Measurements from ENCODE around the gene EXOSC10. TPM values are rescaled to one million over a fixed set of nuclear protein-coding genes. Genes with fewer than 3 reads are reported as not detected.

Gene EXOSC10
- polyA plus RNA-seq (ENCODE audit: insufficient read length in 4 of 4) = 100 to 1,000 TPM in 1 of 4 donors, 10 to 100 TPM in 3; 70.6 to 102 (median 87.0) TPM

- peak; percentile 72 to 78 (median 74) for DNase-seq (ENCODE audit: low read depth in 4 of 4, low spot score in 3 of 4)
Measured at GRCh38 chr1:11099310-11100148, at the start of gene EXOSC10. EXOSC10 (minus strand) TSS chr1:11099869; CDS start chr1:11099831, 38 bp downstream.

DNA sequence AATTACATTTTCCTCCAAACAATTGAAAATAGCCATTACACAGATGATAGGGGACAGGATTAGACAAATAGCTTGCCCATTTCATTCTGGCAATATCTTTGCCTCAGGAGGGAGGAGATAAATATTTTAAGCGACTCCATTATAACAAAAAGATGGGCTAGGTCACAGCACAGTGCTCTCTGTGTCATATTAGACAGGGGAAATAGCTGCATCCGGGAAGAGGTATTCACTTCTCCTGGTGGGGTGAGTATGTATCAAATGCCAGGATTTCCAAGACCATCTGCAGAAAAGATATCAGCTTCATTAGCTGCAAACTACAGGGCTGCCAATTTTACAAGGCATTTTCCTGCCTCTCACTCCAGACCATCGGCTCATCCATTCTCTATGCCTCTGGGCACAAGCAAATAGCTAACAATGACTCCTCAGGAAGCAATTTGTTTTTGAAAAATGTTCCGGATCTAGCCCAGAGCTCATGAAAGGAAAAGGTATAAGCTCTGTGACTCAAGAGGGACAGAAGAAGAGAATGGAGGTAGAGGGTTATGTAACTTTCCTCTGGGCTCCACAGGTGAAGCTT is 47.6 kb upstream of the EXOSC10 start:
- no peak for DNase-seq (ENCODE audit: low read depth in 4 of 4, low spot score in 3 of 4)

- no peak for DNase-seq (ENCODE audit: low read depth in 4 of 4, low spot score in 3 of 4)
Measured at GRCh38 chr1:11145741-11146140, 46.1 kb upstream of the EXOSC10 start.

- no peak for DNase-seq (ENCODE audit: low read depth in 4 of 4, low spot score in 3 of 4)
Measured at GRCh38 chr1:11144570-11145256, 45.0 kb upstream of the EXOSC10 start.

- no peak for DNase-seq (ENCODE audit: low read depth in 4 of 4, low spot score in 3 of 4)
Measured at GRCh38 chr1:11143907-11144306, 44.2 kb upstream of the EXOSC10 start.

GRCh38 chr1:11143401-11143800 is 43.7 kb upstream of the EXOSC10 start:
- no peak for DNase-seq (ENCODE audit: low read depth in 4 of 4, low spot score in 3 of 4)

DNA sequence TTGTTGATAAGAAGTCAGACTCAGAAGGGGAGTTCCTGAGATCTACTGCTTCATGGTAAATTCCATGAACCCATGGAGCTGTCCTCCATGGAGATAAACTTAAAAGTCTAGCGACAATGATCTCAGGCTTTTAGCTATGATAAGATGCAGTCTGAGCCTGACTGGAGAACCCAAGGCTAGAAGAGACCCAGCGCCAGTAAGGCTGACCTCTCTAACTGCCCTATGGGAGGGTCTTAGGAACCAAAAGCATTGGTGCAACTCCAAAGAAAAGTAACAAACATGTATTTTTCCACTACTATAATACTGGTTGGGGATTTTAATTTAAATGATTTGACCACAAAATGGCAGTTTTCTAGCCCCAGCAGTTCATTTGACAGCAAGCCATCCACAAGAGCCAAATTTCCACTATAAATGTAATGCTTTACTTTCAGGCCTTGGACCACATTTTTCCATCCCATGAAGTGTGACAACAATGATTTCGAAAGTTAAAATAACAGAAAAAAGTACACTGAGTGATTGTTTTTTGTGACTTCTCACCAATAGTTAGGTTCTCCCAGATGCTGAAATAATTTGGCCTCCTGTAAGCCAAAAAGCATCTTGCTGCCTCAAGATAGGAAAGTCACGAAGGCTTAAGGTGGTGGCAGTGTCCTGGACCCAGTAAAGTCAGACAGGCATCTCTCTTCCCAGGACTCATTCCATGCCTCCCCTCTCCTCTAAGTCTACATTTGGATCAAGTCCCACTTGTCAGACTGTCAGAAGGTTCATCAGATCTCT is 43.1 kb upstream of the EXOSC10 start:
- DNase-seq (ENCODE audit: low read depth in 4 of 4, low spot score in 3 of 4) = no peak

- no peak for DNase-seq (ENCODE audit: low read depth in 4 of 4, low spot score in 3 of 4)
Measured at GRCh38 chr1:11138952-11139351, 39.3 kb upstream of the EXOSC10 start.

DNA sequence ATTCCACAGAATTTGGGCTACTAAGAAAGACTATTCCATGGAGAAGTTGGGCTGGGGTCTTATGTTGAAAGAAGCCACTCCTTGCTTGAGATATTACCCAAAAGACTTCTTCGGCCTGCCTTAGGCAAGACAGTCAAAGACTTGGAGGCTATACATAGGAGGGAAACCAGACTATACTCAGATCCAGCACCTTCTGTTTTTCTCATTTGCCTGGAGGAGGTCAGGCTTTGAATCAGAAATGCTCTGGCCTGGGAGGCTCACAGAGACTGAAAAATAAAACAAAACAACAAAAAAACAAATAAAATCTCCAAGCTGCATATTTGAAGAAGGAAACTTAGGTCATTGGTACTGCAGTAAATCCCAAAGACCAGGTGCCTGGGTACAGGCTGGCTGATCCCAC is 38.4 kb upstream of the EXOSC10 start:
- no peak for DNase-seq (ENCODE audit: low read depth in 4 of 4, low spot score in 3 of 4)

GRCh38 chr1:11134898-11135266 is 35.2 kb upstream of the EXOSC10 start:
- DNase-seq (ENCODE audit: low read depth in 4 of 4, low spot score in 3 of 4) = no peak

DNA sequence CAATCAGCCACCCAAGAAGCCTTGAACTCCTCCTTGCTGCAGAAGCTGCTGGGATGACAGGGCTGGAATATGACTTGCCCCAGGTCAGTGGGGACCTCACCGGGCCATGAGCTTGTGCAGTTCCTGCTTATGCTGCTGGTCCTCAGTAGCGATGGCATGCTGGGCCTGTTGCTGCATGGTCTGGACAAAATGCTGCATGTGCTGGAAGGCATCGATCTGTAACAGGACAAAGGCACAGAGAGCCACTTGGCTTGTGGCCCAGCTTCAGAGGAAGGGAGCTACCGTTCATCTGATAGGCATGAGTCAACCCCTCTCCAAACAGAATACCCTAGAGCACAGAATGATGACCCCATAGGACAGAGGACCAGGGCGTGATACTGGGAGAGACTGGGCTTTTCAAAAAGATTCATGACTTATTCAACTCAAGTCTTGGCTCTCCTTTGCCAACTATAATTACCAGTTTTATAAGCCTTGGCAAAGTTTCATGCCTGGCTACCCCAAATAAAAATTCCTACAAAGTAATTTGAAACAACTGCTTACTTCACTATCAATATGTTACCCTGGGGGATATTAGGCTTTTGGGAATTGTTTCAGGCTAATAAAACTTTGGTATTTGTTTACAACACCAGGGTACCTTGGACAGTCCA is 34.7 kb upstream of the EXOSC10 start:
- no peak for DNase-seq (ENCODE audit: low read depth in 4 of 4, low spot score in 3 of 4)

- no peak for DNase-seq (ENCODE audit: low read depth in 4 of 4, low spot score in 3 of 4)
Measured at GRCh38 chr1:11132563-11133293, 33.1 kb upstream of the EXOSC10 start.

DNA sequence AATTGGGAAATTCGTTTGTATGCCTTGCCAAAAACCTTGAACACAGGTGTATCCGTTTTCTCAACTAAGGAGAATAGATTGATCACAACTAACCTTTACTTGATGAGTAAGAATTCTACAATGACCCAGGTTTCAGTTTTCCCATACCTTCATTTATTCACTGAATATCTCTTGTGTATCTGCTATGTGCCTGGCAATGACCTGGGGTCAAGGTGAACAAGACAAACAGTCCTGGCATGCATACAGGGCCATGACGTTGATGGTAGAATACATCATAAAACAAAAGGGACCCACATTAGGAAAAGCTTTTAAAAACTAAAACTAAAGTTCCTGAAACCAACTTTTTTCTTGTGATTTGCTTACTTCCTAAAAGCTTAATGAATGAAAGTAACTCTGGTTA is 32.1 kb upstream of the EXOSC10 start:
- no peak for DNase-seq (ENCODE audit: low read depth in 4 of 4, low spot score in 3 of 4)

GRCh38 chr1:11130406-11130805 is 30.7 kb upstream of the EXOSC10 start:
- no peak for DNase-seq (ENCODE audit: low read depth in 4 of 4, low spot score in 3 of 4)

DNA sequence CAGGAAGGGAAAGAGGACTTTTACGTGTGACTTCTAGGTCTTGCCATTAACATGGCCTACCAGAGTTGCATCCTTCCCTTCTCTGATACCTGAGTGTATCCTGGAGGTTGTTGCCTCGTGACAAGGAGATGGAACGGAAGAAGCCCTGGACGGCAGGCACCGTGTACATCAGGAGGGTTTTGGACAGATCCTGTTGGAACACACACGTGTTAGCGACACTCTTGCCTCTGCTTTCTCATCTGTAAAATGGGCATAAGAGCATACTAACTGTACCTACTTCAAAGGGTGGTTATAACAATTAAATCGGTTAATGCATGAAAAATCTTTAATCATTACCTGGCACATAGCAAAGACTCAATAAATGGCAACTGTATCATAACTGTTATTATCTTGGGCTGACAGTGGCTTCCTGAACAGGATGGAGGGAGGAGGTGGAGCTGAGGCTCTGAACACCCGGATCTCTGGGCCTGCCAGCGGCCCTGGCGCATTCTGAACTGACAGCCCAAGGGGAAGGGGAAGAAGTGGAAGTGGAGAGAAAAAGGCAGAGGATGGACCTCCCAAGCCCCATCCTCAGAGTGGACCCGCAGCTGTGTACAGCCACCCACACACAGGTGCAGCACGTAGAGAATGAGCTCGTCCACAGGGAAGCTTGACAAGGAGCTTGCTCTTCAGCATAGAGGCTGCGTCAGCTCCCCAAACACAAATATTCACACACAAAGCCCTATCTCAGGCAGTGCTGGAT is 30.2 kb upstream of the EXOSC10 start:
- DNase-seq (ENCODE audit: low read depth in 4 of 4, low spot score in 3 of 4) = no peak

DNA sequence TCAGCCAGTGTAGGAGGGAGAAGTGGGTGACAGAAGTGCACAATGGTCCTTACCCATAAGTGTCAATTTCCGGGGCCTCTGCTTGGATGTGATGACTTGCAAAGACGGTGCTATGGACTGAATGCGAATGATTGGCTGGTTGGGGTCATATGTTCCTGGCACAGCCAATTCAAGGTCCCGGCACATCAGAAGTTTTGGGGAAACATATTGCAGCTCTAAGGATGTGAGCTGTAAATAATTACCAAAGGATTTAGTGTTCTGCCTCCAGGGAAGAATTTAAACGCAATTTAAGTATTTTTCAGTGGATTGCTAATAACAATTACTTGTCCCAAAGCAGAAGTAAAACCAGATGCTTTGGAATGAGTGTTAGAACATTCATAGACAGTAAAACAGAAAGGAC is 26.9 kb upstream of the EXOSC10 start:
- DNase-seq (ENCODE audit: low read depth in 4 of 4, low spot score in 3 of 4) = no peak

DNA sequence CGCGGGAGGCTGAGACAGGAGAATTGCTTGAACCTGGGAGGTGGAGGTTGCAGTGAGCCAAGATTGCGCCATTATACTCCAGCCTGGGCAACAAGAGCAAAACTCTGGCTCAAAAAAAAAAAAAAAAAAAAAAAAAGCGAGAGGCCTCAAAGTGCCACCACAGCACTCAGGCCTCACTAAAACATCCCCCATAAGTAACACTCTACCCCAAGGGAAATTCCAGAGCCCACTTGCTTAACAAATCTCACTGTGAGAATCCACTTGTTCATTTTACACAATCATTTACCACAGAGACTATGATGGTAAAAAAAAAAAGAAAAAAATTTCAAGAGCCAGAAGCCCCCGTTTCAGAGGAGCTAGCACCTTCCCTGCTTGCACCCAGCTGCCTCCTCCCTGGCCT is 26.3 kb upstream of the EXOSC10 start:
- no peak for DNase-seq (ENCODE audit: low read depth in 4 of 4, low spot score in 3 of 4)

DNA sequence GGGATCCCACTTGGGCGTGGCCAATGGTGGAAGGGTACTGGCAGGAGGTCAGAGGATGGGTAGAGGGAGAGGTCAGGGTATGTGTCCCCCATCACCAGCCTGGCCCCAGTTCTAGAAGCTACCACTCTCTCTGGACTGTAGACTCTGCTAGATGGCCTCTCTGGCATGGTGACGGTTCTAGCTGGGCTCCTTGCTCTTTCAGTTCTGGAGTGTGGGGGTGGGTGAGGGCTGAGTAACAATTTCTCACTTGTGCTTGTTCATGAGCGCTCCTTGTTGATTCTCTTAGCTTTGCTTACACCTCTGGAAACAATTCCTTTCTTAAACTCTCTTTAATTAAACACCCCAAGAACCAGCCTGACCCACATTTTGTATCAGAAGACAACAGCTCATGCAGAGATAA is 25.3 kb upstream of the EXOSC10 start:
- DNase-seq (ENCODE audit: low read depth in 4 of 4, low spot score in 3 of 4) = no peak

GRCh38 chr1:11116318-11116717 is 16.6 kb upstream of the EXOSC10 start:
- no peak for DNase-seq (ENCODE audit: low read depth in 4 of 4, low spot score in 3 of 4)

Measured in left renal pelvis (tissue), 4 donors.